Fibroblast of lung (primary cell): ENCODE results near the gene SNPH. TPM values are rescaled to one million over a fixed set of nuclear protein-coding genes. Genes with fewer than 3 reads are reported as not detected.

ENCODE experiments used
- DNase-seq, 2 donors: peaks; one replicate each; pipeline versions ENCODE4 v3.0.0 to v3.0.0-alpha.2; 2010; ENCODE audit warnings: low read depth in 2 of 2
- H2AFZ ChIP-seq: 2 replicates; pipeline ENCODE4 v1.5.1; 2012; ENCODE audit warnings: low read length, control low read depth, inconsistent platforms
- H3K27ac ChIP-seq: 2 replicates; pipeline ENCODE4 v1.5.1; 2011; ENCODE audit warnings: low read length, control low read depth; ENCODE audit not compliant: insufficient read depth
- H3K27me3 ChIP-seq: 2 replicates; pipeline ENCODE4 v1.5.1; 2011; ENCODE audit warnings: mild to moderate bottlenecking, low read length; ENCODE audit not compliant: control insufficient read depth, insufficient read depth
- H3K36me3 ChIP-seq: 2 replicates; pipeline ENCODE4 v1.5.1; 2011; ENCODE audit warnings: low read length; ENCODE audit not compliant: control insufficient read depth, insufficient read depth
- H3K4me1 ChIP-seq: 2 replicates; pipeline ENCODE4 v1.5.1; 2011; ENCODE audit warnings: low read length; ENCODE audit not compliant: control insufficient read depth, insufficient read depth; ENCODE audit errors: extremely low read depth
- H3K4me2 ChIP-seq: 2 replicates; pipeline ENCODE4 v1.5.1; 2011; ENCODE audit warnings: low read length, control low read depth; ENCODE audit not compliant: insufficient read depth; ENCODE audit errors: extremely low read depth
- H3K4me3 ChIP-seq, 4 experiments: fragments of 200-600 bp in 1 of 4; sonication (generic) in 1 of 4; replicated peaks in 1 of 4; 2 replicates each; pipeline ENCODE4 v1.5.1; 2011 to 2016; ENCODE audit warnings: low read length in 4 of 4, low read depth in 3 of 4, mild to moderate bottlenecking in 3 of 4, control low read depth in 2 of 4, inconsistent platforms in 1 of 4, mixed read lengths in 1 of 4; ENCODE audit not compliant: insufficient read depth in 1 of 4; ENCODE audit errors: control extremely low read depth in 1 of 4
- H3K79me2 ChIP-seq: 2 replicates; pipeline ENCODE4 v1.5.1; 2012; ENCODE audit warnings: mild to moderate bottlenecking, low read length, inconsistent platforms; ENCODE audit not compliant: control insufficient read depth, insufficient read depth
- H3K9ac ChIP-seq: 2 replicates; pipeline ENCODE4 v1.5.1; 2011; ENCODE audit warnings: mild to moderate bottlenecking, low read length, control low read depth; ENCODE audit not compliant: insufficient read depth
- H3K9me3 ChIP-seq: 2 replicates; pipeline ENCODE4 v1.5.1; 2012; ENCODE audit warnings: low read depth, low read length; ENCODE audit not compliant: control insufficient read depth, insufficient read depth
- H4K20me1 ChIP-seq: 2 replicates; pipeline ENCODE4 v1.5.1; 2011; ENCODE audit warnings: low read length; ENCODE audit not compliant: control insufficient read depth, insufficient read depth; ENCODE audit errors: extremely low read depth
- CTCF ChIP-seq, 2 donors: IDR thresholded peaks in 1 of 2; conservative IDR thresholded peaks in 1 of 2; 1 replicate in 1 of 2; 2 replicates in 1 of 2; pipeline ENCODE4 v1.5.1; 2011 to 2012; ENCODE audit warnings: low read length in 2 of 2, control low read depth in 1 of 2, inconsistent platforms in 1 of 2, low read depth in 1 of 2, mild to moderate bottlenecking in 1 of 2
- EZH2 ChIP-seq: IDR thresholded peaks from 2 replicates; pipeline ENCODE4 v1.5.1; 2012; ENCODE audit warnings: low read length, control low read depth, mild to moderate bottlenecking; ENCODE audit errors: missing control alignments
- polyA plus RNA-seq, 2 donors: library from polyadenylated mRNA; depleted of rRNA in 1 of 2; stranded (reverse) in 1 of 2; unstranded in 1 of 2; fragments of >200 nt; gene quantifications; 2 replicates each; pipeline ENCODE4 v1.2.1, GENCODE V29; 2011 to 2012; ENCODE audit warnings: missing spikeins in 1 of 2
- total RNA-seq: library from RNA; depleted of rRNA; stranded (reverse); fragments of >200 nt; gene quantifications from 2 replicates; pipeline ENCODE4 v1.2.1, GENCODE V29; 2014

SNPH gene
- total and polyA plus RNA-seq, 2 donors (not counting 1 experiment from before 2014, with no cell fraction given) = 0.85 to 18.5 TPM

DNA sequence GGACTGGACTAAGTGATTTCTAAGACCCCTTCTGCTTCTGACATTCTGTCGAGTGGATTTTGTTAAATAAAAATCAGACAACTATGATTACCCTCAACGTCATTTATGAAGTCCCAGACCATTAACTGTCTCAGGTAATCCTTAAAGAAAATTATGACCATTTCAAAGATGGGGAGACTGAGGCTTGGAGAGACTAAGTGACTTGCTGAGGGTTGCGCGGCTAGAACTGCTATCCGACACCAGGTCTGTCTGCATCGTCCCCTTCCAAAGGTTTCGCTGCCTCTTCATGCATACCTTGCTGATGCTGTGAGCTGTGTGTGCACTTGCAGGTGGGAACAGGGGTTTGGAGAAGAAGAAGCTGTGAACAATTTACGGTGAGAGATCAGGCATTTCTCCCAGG is 3.1 kb downstream of the SNPH start:
- DNase-seq = no peak

GRCh38 chr20:1269850-1270249 is 3.8 kb downstream of the SNPH start:
- no peaks in the 10 kb centered on the region for H3K36me3 ChIP-seq
- no peak overlapping the region for H3K4me3 ChIP-seq
- peaks cover 3% of the 10 kb centered on the region for H3K4me1 ChIP-seq
- no peaks in the 10 kb centered on the region for H3K27me3 ChIP-seq
- no peak for DNase-seq
- H3K79me2 ChIP-seq = no peaks in the 10 kb centered on the region
- no peak overlapping the region for H2AFZ ChIP-seq
- no peak overlapping the region for H3K27ac ChIP-seq
- TF ChIP-seq CTCF (conservative IDR thresholded peaks at IDR 0.05 in 1 of 2, IDR thresholded peaks at IDR 0.05 in 1 of 2; ENCODE audit: low read depth in 1 of 2, low read length in 2 of 2) = no peak
- no peak for TF ChIP-seq EZH2
- H3K4me2 ChIP-seq = no peak overlapping the region
- H3K9me3 ChIP-seq = no peaks in the 10 kb centered on the region
- H3K9ac ChIP-seq = no peak overlapping the region
- H4K20me1 ChIP-seq = no peaks in the 10 kb centered on the region

More for the DNA sequence above, 3.1 kb downstream of the SNPH start:
- H3K9me3 ChIP-seq = no peaks in the 10 kb centered on the region
- no peaks in the 10 kb centered on the region for H3K79me2 ChIP-seq
- TF ChIP-seq EZH2 = no peak
- no peak for TF ChIP-seq CTCF (conservative IDR thresholded peaks at IDR 0.05 in 1 of 2, IDR thresholded peaks at IDR 0.05 in 1 of 2; ENCODE audit: low read depth in 1 of 2, low read length in 2 of 2)
- H2AFZ ChIP-seq = no peak overlapping the region
- no peak overlapping the region for H3K4me3 ChIP-seq
- H3K27ac ChIP-seq = no peak overlapping the region
- H3K4me1 ChIP-seq = peaks cover 3% of the 10 kb centered on the region
- H3K27me3 ChIP-seq = no peaks in the 10 kb centered on the region
- no peaks in the 10 kb centered on the region for H3K36me3 ChIP-seq
- no peak overlapping the region for H3K4me2 ChIP-seq
- no peaks in the 10 kb centered on the region for H4K20me1 ChIP-seq
- H3K9ac ChIP-seq = no peak overlapping the region

- no peak for DNase-seq
- Histone ChIP-seq H3K4me2 (no peak overlapping the region), H3K79me2 (peaks cover 1% of the 10 kb centered on the region), H3K36me3 (no peaks in the 10 kb centered on the region), H3K4me3 (no peak overlapping the region), H3K27ac (no peak overlapping the region), H3K9ac (no peak overlapping the region), H3K4me1 (no peaks in the 10 kb centered on the region), H2AFZ (no peak overlapping the region), H4K20me1 (no peaks in the 10 kb centered on the region), H3K9me3 (no peaks in the 10 kb centered on the region), H3K27me3 (no peaks in the 10 kb centered on the region)
- no peak for TF ChIP-seq EZH2
- TF ChIP-seq CTCF (conservative IDR thresholded peaks at IDR 0.05 in 1 of 2, IDR thresholded peaks at IDR 0.05 in 1 of 2; ENCODE audit: low read depth in 1 of 2, low read length in 2 of 2) = no peak
These were observed 6.4 kb downstream of the SNPH start for GRCh38 chr20:1272368-1273100.
